EH (cell line): Measurements from ENCODE around the gene ABL1.

Experiments
- DNase-seq: peaks from one replicate; pipeline ENCODE4 v3.0.0-alpha.2; 2015; ENCODE audit warnings: low read depth

Gene ABL1

DNA sequence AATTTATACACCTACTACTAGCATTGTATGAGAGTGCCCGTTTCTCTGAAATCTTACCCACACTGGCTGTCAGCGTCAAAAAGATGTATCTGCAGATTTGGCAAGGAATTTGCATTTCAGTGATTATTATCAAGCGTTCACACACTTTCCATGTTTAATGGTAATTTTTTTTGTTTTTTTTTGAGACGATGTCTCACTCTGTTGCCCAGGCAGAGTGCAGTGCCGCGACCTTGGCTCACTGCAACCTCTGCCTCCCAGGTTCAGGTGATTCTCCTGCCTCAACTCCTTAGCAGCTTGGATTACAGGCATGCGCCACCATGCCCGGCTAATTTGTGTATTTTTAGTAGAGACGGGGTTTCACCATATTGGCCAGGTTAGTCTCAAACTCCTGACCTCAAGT is 14.3 kb downstream of the ABL1 start:
- no peak for DNase-seq

DNA sequence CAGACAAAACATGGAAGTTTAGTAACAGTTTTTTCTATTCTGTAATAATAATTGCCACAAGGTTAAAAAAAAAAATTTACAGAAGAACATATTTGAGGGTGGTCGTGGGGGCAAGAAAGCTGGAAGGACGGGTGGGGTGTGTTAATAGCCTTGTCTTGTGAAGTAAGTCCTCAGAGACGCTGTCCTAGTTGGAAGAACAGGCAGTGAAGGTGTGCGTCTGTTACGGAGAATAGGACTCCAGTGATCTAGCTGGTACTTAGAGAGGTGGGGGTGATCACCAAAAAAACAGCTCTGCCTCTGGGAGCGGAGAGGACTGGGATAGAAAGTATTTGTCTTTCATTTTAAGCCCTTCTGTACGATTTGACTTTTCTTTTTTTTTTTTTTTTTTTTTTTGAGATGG is 17.7 kb downstream of the ABL1 start:
- DNase-seq: no peak

- DNase-seq: peak; percentile 79
These were observed 19.0 kb downstream of the ABL1 start for GRCh38 chr9:130854092-130854491.

- DNase-seq: no peak
These were observed 19.8 kb downstream of the ABL1 start for GRCh38 chr9:130854835-130855234.

- no peak for DNase-seq
These were observed 21.4 kb downstream of the ABL1 start for GRCh38 chr9:130856474-130856873.

GRCh38 chr9:130857864-130858738 is 23.0 kb downstream of the ABL1 start:
- peak; percentile 92 for DNase-seq

DNA sequence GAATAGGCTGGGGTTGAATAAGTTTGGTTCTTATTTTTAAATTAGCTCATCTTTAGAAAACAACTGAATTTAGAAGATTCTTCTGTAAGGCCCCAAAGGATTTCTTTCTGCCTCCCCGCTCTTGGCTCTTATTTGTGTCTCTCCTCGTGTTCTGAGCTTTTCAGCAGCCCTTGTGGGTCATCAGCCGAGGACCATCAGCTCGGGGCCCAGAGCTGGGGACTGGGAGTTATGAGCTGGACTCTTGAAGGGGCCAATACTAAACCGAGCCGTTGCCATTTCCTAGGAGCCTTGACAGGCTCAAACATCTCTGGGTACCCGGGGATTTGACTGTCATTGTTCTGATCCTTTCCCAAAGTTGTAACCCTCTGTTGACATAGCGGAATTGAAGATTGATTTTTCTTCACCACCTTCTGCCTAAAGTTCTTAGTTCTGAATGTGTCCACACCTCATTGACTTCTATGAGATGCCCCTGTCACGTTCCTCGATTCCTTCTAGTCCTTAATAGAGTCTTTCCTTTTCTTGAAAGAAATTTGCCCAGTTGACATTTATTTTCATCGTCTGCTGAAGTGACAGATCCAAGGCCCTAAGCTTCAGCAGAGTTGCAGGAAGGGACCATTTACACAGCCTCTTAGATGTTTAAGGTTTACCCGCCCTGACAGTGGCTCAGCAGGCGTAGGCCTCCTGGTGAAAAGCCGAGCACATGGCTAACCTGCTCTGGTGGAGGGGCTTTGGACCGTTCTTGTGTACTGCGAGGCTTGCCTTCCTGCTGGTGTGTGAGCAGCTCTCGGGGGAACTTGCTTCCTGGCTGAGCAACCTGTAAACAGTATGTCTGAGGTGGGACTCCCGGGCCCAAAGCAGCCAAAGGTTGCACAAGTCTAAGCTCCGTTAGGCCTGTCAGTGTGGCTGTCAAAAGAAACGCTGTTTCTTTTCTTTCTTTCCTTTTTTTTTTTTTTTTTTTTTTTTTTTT is 24.0 kb downstream of the ABL1 start:
- DNase-seq: no peak

- peak; percentile 98 for DNase-seq
These were observed 25.6 kb downstream of the ABL1 start for GRCh38 chr9:130860458-130861316.

- DNase-seq: no peak
These were observed 26.5 kb downstream of the ABL1 start for GRCh38 chr9:130861372-130862180.

DNA sequence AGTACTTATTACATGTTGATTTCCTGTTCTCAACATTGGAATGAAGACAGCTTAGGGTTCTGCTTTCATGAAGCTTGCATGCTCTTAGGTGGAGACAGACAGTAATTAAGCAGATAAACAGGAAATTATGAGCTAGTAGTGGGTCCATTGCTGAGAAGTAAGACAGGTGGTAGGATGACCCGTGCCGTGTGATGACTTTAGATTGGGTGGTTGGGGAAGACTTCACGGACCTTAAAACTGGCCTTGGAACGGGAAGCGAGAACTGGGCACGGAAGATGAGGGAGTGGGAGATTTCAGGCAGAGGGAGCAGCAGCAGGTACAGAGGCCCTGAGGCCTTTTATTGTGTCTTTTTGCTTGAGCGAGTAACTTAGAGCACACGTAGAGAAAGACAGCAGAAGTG is 27.2 kb downstream of the ABL1 start:
- no peak for DNase-seq

DNA sequence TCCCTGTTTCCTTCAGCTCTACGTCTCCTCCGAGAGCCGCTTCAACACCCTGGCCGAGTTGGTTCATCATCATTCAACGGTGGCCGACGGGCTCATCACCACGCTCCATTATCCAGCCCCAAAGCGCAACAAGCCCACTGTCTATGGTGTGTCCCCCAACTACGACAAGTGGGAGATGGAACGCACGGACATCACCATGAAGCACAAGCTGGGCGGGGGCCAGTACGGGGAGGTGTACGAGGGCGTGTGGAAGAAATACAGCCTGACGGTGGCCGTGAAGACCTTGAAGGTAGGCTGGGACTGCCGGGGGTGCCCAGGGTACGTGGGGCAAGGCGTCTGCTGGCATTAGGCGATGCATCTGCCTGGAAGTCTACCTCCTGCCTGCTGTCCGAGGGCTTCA is 27.7 kb downstream of the ABL1 start:
- no peak for DNase-seq

- DNase-seq: no peak
These were observed 29.5 kb downstream of the ABL1 start for GRCh38 chr9:130864541-130864940.

DNA sequence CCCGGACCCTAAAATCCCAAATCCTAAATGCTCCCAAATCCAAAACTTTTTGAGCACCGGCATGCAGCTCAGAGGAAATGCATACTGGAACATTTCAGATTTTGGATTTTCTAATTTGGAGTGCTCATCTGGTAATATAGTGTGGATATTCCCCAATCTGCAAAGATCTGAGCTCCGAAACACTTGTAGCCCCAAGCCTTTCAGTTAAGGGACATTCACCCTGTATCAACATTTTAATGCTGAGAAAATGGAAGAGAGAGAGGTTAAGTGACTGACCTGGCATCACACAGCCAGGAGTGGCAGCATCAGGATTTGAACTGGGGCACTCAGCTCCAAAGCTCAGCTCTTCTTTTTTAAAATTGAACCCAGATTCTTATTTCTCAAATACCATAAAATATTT is 30.9 kb downstream of the ABL1 start:
- no peak for DNase-seq

GRCh38 chr9:130866474-130866965 is 31.5 kb downstream of the ABL1 start:
- DNase-seq: peak; percentile 91

- no peak for DNase-seq
These were observed 32.5 kb downstream of the ABL1 start for GRCh38 chr9:130867556-130867955.

GRCh38 chr9:130868230-130868629 is 33.2 kb downstream of the ABL1 start:
- DNase-seq: no peak

DNA sequence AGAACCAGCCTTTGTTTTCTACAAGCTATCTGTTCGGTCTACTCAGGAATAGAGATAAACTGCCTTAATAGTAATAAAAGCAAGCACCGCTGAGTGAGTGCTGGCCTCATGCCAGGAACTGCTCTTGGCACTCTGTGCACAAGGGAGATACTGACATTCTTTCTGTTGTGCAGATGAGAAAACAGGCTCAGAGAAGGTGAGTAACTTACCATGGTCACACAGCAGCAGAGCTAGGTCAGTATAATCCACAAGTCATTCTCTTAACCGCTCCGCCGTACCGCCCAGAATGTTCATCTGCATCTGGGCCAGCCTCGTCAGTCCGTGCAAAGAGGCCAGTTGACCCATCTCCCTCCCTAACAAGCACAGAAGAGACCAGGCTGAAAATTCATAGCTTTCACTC is 34.2 kb downstream of the ABL1 start:
- peak; percentile 39 for DNase-seq

GRCh38 chr9:130870491-130871381 is 35.7 kb downstream of the ABL1 start:
- no peak for DNase-seq

GRCh38 chr9:130871395-130872062 is 36.5 kb downstream of the ABL1 start:
- DNase-seq: no peak
